ENCODE results near the gene MXI1. TPM values are rescaled to one million over a fixed set of nuclear protein-coding genes. Genes with fewer than 3 reads are reported as not detected.
"Not testable (repeated sequence)": the region's sequence is repeated elsewhere in the genome, so short reads cannot be mapped to it uniquely, and the experiment has no call there.

The MXI1 gene
- total and polyA plus RNA-seq, 3 donors from 2014 or later, result 42.1 to 69.1 (median 66.8) TPM

GRCh38 chr10:110269374-110270318, 62.2 kb downstream of the MXI1 start:
- no peaks in the 10 kb centered on the region for H3K27me3 ChIP-seq
- no peak overlapping the region for H3K4me3 ChIP-seq
- H3K36me3 ChIP-seq (ENCODE audit: low read depth, missing control alignments), result no peaks in the 10 kb centered on the region
- no peaks in the 10 kb centered on the region for H3K9me3 ChIP-seq
- 15 to 18% methylated on average over 4 of the region's 4 CpGs for WGBS, 2 donors
- intact Hi-C loops (cut with DNase I; ENCODE audit: low total_unique reads), result loop anchor here (10.0 kb wide), 1 partner anchor 45 kb away; no protein-coding TSS in a partner anchor
- H3K4me1 ChIP-seq, result peaks cover 51% of the 10 kb centered on the region
- peak overlapping the region; percentile 81 for H3K27ac ChIP-seq
- TF ChIP-seq, protein P1, sequence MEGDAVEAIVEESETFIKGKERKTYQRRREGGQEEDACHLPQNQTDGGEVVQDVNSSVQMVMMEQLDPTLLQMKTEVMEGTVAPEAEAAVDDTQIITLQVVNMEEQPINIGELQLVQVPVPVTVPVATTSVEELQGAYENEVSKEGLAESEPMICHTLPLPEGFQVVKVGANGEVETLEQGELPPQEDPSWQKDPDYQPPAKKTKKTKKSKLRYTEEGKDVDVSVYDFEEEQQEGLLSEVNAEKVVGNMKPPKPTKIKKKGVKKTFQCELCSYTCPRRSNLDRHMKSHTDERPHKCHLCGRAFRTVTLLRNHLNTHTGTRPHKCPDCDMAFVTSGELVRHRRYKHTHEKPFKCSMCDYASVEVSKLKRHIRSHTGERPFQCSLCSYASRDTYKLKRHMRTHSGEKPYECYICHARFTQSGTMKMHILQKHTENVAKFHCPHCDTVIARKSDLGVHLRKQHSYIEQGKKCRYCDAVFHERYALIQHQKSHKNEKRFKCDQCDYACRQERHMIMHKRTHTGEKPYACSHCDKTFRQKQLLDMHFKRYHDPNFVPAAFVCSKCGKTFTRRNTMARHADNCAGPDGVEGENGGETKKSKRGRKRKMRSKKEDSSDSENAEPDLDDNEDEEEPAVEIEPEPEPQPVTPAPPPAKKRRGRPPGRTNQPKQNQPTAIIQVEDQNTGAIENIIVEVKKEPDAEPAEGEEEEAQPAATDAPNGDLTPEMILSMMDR (IDR thresholded peaks at IDR 0.05), result no peak
- TF ChIP-seq POLR2A (IDR thresholded peaks at IDR 0.05), result no peak
- peak; percentile 64 for DNase-seq

- not testable (repeated sequence) for H3K4me3 ChIP-seq; H3K36me3 ChIP-seq (ENCODE audit: low read depth, missing control alignments); H3K9me3 ChIP-seq; DNase-seq; H3K27me3 ChIP-seq
- intact Hi-C loops (cut with DNase I; ENCODE audit: low total_unique reads), result loop anchor here (10.0 kb wide), 1 partner anchor 48 kb away; no protein-coding TSS in a partner anchor
- Histone ChIP-seq H3K4me1 (peaks cover 43% of the 10 kb centered on the region), H3K27ac (peak overlapping the region; percentile 3 to 81)
- 94 to 96% methylated on average over 15 of the region's 15 CpGs for WGBS, 2 donors
Measured at GRCh38 chr10:110272995-110273394, 65.6 kb downstream of the MXI1 start.

- TF ChIP-seq, protein P1 (IDR thresholded peaks at IDR 0.05), result no peak
- TF ChIP-seq POLR2A (IDR thresholded peaks at IDR 0.05), result no peak
- Histone ChIP-seq H3K36me3 (ENCODE audit: low read depth, missing control alignments) (no peaks in the 10 kb centered on the region), H3K4me3 (no peak overlapping the region), H3K9me3 (no peaks in the 10 kb centered on the region), H3K27ac (peak overlapping the region; percentile 3 to 68), H3K4me1 (peaks cover 38% of the 10 kb centered on the region), H3K27me3 (no peaks in the 10 kb centered on the region)
- intact Hi-C loops (cut with DNase I; ENCODE audit: low total_unique reads), result loop anchor here (10.0 kb wide), 1 partner anchor 49 kb away; no protein-coding TSS in a partner anchor
- 64 to 65% methylated on average over 4 of the region's 4 CpGs for WGBS, 2 donors
- peak; percentile 62 for DNase-seq
Measured at GRCh38 chr10:110273474-110273873, 66.1 kb downstream of the MXI1 start.

- H3K27me3 ChIP-seq, result no peaks in the 10 kb centered on the region
- no peak overlapping the region for H3K4me3 ChIP-seq
- peaks cover 35% of the 10 kb centered on the region for H3K4me1 ChIP-seq
- no peak for TF ChIP-seq POLR2A (IDR thresholded peaks at IDR 0.05)
- TF ChIP-seq, protein P1 (IDR thresholded peaks at IDR 0.05), result no peak
- intact Hi-C loops (cut with DNase I; ENCODE audit: low total_unique reads), result loop anchor here (10.0 kb wide), 1 partner anchor 49 kb away; no protein-coding TSS in a partner anchor
- no peaks in the 10 kb centered on the region for H3K36me3 ChIP-seq (ENCODE audit: low read depth, missing control alignments)
- no peak for DNase-seq
- H3K9me3 ChIP-seq, result no peaks in the 10 kb centered on the region
- H3K27ac ChIP-seq, result peak overlapping the region in 1 of 2 donors; percentile 68
Measured at GRCh38 chr10:110274072-110274627, 66.7 kb downstream of the MXI1 start.

DNA sequence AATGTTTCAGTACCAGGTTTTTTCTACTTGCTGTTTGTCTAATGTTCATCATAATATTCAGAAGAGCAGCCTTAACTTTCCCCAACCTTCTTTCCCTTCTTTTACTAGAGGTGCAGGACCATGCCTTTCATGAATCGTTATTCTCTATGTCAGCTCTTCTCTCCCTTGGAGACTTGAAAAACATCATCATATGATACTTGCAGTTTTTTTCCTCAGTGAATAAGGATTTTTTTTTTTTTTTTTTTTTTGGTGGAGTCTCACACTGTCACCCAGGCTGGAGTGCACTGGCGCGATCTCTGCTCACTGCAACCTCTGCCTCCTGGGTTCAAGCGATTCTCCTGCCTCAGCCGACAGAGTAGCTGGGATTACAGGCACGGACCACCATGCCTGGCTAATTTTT, 67.2 kb downstream of the MXI1 start:
- H3K27ac ChIP-seq, result peak overlapping the region in 1 of 2 donors; percentile 68
- H3K36me3 ChIP-seq (ENCODE audit: low read depth, missing control alignments), result no peaks in the 10 kb centered on the region
- WGBS, 2 donors, result 89 to 91% methylated on average over 4 to 6 of the region's 6 CpGs
- intact Hi-C loops (cut with DNase I; ENCODE audit: low total_unique reads), result loop anchor here (5.0 to 10.0 kb wide), 2 partner anchors 50 to 137 kb away; no protein-coding TSS in a partner anchor
- DNase-seq, result no peak
- no peaks in the 10 kb centered on the region for H3K9me3 ChIP-seq
- H3K4me3 ChIP-seq, result no peak overlapping the region
- peaks cover 31% of the 10 kb centered on the region for H3K4me1 ChIP-seq
- TF ChIP-seq, protein P1 (IDR thresholded peaks at IDR 0.05), result no peak
- no peak for TF ChIP-seq POLR2A (IDR thresholded peaks at IDR 0.05)
- no peaks in the 10 kb centered on the region for H3K27me3 ChIP-seq
